Activated CD8-positive, alpha-beta memory T cell treated with anti-CD3 and anti-CD28 coated beads for 36 hours (primary cell): Measurements from ENCODE around the gene C1orf174. TPM values are rescaled to one million over a fixed set of nuclear protein-coding genes. Genes with fewer than 3 reads are reported as not detected.
"Not testable (repeated sequence)": the region's sequence is repeated elsewhere in the genome, so short reads cannot be mapped to it uniquely, and the experiment has no call there.

Experiments used
- CTCF ChIA-PET: fragments of 350-600 bp; sonication (Branson Sonifier 250); formaldehyde crosslinking; loops from one replicate; lab custom pipeline; 2021; ENCODE audit warnings: antibody characterized with exemption; lab: Charles Lee
- POLR2A ChIA-PET: fragments of 350-600 bp; sonication (Branson Sonifier 250); formaldehyde crosslinking; loops from one replicate; lab custom pipeline; 2021; ENCODE audit warnings: antibody characterized with exemption; lab: Charles Lee
- total RNA-seq, 2 experiments: library from RNA; stranded (reverse); gene quantifications; one replicate each; pipeline ENCODE4 v1.2.3, GENCODE V29; 2021

Gene C1orf174
- total RNA-seq, 2 experiments from 2014 or later = 51.8 to 52.2 TPM

DNA sequence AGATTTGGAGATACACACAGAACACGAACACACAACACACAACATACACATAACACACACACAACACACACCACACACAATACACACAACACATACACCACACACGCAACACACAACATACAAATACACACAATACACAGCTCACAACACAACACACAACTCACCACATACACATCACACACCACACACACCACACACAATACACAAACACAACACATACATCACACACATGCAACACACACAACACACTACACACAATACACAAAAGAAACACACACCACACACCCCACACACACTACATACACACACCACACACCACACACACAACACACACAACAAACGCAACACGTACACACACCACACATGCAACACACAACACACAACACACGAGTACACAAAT is 29.1 kb upstream of the C1orf174 start:
- ChIA-PET POLR2A (no interaction called here), CTCF (no interaction called here)

DNA sequence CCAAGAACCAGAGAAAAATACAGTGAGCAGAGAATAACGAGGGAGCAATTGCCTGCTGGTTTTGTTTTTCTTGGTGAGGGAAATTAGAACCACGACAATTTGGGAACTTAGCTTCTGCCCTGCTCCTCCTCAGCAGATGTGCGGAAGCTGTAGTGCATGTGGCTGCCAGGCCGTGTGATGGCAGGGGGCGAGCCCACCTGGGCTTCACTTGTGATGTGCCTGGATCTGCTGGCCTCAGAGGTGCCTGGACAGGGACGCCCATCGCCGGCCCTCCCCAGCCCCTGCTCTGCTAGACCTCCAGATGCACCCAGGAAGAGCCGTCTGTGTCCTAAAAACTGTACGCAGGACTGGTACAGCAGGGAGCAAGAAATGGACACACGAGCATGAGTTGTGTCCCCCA is 28.5 kb upstream of the C1orf174 start:
- ChIA-PET POLR2A (no interaction called here), CTCF (no interaction called here)

DNA sequence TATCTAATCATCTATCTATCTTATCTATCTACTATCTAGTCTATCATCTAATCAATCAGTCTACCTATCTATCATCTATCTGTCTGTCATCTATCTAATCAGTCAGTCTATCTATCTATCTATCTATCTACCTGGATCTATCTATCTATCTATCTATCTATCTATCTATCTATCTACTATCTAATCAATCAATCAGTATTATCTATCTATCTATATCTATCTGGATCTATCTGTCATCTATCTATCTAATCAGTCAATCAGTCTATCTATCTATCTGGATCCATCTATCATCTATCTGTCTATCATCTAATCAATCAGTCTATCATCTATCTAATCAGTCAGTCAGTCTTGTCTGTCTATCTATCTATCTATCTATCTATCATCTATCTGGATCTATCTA is 26.9 kb upstream of the C1orf174 start:
- ChIA-PET POLR2A (no interaction called here), CTCF (no interaction called here)

DNA sequence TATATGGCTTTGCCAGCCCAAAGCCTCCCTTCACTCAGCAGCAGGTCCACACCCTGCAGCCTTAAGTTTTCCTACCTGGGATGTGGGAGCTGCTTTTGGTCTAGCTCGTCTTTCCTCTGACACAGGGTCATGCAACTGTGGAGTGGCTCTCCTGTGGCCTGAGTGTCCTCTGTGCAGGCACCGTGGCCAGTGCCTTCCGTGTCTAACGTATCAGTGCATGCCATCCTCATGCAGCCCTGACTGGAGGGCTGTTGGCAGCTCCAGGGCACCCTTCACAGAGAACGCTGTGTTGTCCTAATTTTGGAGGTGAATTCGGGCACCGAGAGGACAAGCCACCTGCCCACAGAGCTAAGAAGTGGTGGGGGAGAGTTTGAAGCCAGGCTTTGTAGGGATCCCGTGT is 25.7 kb upstream of the C1orf174 start:
- POLR2A ChIA-PET = no interaction called here
- CTCF ChIA-PET = no interaction called here

DNA sequence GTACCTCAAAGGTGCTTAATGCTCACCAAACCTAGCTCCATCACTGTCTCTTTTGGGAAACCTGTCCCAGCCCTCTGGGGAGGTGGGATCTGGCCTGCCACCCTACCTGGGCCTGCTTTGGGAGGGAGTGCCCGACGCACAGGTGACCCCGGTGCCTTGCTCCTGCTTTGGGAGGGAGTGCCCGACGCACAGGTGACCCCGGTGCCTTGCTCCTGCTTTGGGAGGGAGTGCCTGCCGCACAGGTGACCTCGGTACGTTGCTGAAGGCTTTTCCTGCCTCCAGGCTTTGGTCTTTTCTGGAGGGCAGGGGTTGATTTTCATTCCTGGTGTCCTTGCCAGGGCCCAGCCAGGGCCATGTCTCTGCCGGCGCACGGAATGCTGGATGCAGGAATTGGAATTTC is 25.2 kb upstream of the C1orf174 start:
- POLR2A ChIA-PET = no interaction called here
- CTCF ChIA-PET = no interaction called here

DNA sequence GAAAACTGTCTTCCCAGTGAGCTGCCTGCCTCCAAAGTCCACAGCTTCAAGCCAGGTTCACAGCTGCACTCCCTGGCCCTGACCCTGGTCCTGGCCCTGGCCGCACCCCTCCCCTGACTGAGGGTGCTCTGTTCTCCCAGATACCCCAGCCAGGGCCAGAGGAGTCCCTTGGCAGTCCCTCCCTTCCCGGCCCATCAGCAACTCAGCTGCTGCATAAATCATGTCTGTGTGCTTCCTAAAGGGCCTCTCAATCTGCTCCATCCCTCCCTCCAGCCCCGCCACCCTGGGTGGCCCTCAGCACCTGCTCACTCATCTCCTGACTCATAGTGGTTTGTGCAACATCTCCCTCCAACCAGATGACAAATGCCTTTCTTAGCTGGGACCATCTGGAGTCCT is 24.8 kb upstream of the C1orf174 start:
- ChIA-PET POLR2A (no interaction called here), CTCF (no interaction called here)

DNA sequence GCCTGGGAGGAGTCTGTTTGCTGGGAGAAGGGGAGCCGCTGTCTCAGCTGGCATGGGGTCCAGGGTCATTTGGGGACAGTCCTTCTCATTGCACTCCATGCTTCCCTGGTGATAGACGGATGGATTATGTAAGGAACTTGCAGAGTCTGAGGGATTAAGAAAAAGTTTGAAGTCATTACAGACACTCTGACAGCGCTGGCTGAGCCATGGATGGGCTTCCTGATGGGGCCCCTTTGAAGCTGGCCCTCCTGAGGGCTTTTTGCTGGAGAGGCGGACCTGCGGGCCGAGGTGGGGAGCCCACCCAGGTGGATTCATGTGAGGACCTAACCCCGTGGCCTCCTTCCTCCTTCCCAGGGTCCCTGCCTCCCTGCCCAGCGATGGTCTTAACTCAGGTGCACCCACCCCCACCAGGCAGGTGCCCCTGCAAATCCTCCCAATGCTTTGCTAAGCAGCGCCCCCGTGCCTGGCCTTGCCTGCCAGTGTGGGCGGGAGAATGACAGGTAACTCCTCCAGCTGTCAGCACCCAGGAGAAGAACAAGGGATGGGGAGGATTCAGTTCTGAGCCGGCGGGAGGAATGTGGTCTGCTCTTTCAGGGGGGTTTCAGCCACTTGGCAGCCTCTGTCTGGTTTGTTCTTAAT is 24.2 kb upstream of the C1orf174 start:
- ChIA-PET POLR2A (no interaction called here), CTCF (no interaction called here)

DNA sequence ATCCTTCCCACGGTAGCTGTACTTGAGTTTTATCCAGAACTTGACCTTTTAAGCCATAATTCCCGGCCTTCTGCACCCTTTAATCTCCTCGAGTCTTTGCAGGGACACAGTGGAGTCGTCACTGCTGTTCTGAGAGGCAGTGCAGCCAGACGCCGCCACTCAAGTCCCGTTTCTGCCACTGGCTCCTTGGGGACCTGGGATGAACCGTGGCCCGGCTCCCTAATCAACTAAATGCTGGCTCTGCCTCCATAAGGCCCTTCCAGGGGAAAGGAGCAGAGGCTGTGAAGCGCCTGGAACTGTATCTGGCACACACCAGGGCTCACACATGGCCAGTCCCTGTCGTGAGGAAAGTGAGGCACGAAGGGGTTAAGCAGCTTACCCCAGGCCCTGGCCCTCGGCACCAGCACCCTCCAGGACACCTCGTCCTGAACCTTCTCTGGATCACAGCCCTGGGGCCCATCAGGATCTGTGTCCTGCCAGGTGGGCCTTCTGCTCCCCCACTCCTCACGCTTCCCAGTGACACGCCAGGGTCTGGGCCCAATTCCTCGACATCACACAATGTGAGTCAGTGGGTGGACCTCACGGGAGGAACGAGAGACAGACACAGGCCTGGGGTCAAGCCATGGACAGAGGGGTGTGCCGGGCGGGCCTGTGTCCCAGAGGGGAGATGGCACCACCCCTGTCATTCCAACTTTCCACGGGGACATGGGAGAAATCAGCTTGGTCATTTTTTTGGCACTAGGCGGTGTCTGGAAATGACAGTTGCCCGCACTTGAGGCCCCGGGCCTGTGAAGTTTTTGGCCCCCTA is 23.5 kb upstream of the C1orf174 start:
- POLR2A ChIA-PET = no interaction called here
- CTCF ChIA-PET = no interaction called here

DNA sequence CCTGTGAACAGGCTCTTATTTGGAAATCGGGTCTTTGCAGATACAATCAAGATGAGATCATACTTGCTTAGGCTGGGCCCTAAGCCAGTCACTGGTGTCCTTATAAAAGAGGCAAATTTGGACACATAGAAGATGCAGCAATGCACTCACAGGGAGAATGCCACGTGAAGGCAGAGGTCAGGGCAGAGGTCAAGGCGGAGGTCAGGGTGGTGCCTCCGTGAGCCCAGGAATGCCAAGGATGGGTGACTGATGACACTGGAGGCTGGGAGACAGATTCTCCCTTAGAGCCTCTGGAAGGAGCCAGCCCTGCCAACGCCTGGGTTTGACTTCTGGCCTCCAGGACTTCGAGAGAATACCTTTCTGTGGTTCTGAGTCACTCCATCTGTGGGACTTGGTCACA is 22.8 kb upstream of the C1orf174 start:
- ChIA-PET POLR2A (no interaction called here), CTCF (no interaction called here)

DNA sequence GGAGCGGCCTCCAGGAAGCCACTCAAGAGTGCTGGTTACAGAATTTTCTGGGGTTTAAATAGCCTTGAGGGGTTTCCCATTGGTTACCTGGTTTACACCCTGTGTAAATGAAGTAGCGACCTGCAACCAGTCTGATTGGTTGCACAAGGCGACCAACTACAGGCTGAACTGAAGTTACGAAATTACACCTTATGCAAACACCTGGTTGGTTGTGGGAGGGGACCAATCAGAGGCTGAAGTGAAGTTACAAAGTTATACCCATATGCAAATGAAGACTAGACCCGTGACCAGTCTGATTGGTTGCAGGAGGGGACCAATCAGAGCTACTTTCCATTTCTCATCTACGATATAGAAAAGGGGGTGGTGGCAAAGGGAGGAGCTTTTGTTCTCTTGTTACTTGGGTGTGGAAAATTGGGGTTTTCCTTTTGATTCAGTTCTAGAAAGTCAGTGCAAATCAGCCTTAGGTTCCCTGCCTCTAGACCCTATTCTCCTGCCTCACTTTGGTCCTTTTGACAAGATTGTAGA is 22.2 kb upstream of the C1orf174 start:
- POLR2A ChIA-PET = no interaction called here
- CTCF ChIA-PET = no interaction called here

DNA sequence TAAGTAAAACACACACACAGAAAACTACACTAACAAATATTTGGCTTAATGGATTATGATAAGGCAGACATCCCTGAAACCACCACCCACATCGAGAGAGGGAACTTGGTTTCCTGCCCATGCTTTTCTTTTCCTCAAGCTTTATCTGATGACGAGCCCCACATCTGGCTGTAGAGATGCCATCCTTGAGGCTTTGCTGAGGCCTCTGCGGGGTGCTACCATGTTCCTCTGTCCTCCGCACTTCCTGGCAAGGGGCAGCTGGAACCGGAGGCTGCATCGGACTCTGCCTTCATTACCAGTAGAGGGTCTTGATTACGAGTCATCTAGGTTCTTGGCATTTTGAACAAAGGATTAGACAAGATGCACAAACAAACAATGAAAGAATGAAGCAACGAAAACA is 21.7 kb upstream of the C1orf174 start:
- POLR2A ChIA-PET = no interaction called here

DNA sequence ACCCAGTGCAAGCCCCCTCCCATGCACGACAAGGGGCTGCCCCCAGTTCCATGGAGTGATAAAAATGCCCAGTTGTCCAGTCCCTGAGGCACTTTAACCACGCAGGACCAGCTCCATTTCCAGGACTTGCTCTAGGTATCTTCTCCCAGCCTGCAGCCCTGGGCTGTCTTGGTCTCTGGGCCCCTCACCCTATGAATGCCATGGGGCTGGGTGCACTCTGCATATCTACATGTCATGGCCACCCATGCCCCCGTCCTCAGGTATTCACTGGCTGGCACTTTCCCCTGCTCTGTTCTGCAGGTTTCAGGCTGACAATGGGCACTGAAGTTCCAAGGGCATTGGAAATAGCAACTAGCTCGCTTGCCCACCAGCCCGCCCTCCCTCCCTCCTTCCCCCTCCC is 19.6 kb upstream of the C1orf174 start:
- ChIA-PET CTCF (no interaction called here), POLR2A (no interaction called here)

More for the DNA sequence above, 21.7 kb upstream of the C1orf174 start:
- CTCF ChIA-PET = no interaction called here

DNA sequence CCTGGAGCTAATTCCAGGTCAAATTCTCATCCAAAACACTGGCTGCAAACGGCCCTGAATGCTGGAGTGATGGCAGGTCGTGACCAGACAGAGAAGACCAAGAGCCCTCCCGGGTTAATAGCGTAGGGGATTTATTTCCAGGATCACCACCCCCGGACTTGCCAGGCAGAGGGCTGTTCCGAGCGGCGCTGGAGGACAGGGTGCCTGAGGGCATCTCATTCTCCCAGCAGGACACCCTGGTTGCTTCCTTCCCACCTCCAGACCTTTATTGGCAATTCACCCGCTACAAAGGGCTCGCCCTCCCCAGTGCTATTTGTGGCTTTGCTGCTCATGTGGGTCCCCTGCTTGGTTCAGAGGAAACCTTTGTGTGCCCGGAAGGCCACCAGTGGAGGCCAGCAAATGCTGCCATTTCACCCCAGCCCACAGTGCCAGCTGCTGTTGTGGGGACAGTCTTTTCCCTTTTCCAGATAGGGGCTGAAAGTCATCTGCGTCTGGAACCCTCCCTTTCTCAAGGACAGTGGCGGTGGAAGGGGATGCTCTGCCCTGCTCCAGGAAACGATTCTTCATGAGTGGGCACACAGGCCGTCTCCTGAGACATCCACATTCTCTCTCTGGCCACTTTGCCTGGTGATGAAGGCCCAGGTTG is 19.0 kb upstream of the C1orf174 start:
- CTCF ChIA-PET = no interaction called here
- POLR2A ChIA-PET = no interaction called here

DNA sequence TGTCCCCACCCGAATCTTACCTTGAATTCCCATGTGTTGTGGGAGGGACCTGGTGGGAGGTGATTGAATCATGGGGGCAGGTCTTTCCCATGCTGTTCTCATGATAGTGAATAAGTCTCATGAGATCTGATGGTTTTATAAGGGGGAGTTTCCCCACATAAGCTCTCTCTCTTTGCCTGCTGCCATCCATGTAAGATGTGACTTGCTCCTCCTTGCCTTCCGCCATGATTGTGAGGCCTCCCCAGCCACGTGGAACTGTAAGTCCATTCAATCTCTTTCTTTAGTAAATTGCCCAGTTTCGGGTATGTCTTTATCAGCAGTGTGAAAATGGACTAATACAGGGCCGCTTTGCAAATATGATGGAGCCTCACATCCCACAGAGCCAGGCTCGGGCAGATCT is 18.3 kb upstream of the C1orf174 start:
- CTCF ChIA-PET, POLR2A ChIA-PET: not testable (repeated sequence)

DNA sequence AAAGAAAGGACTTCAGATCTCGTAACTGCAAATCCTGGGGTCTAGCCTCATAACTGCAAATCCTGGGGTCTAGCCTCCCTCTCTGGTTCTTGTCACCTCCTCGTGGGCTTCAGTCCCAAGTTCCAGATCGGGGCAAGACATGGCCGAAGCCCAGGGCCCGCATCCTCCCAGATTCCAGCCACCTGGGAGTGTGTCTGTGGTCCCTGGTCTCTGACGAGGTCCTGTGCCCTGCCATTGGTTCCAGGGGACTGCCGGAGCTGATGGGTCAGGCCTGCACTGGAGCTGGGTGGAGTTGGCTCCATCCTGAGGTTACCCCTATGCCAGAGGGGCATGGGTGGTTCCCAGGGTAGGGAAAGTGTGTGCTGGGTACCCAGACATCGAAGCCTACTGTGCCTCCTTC is 17.7 kb upstream of the C1orf174 start:
- ChIA-PET POLR2A (no interaction called here), CTCF (no interaction called here)

DNA sequence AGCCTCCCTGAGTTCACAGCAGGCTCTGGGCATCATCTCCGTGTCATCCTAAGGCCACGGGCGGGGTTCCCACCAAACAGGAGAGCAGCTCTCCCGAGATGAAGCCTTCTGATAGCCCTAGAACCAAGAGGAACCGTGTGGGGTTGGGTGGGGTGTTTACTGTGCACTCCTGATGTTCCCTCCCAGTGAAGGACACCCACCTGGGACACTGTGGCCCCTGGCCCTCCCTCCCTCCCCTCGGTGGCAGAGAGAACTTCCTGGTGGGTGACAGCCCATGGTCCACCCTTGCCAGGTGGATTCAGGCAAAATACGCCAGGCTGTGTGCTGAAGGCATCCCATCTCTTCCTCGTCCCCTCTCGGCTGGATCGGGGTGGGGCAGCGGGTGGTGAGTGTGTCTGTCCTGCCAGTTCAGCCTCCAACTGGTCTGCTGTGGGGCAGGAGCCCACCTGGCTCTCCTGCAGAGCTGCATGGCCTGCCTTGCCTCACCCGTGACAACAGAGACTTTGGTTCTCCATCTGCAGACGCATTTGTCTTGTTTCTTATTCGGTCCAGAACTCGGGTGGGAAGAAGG is 15.6 kb upstream of the C1orf174 start:
- CTCF ChIA-PET = no interaction called here
- POLR2A ChIA-PET = no interaction called here

DNA sequence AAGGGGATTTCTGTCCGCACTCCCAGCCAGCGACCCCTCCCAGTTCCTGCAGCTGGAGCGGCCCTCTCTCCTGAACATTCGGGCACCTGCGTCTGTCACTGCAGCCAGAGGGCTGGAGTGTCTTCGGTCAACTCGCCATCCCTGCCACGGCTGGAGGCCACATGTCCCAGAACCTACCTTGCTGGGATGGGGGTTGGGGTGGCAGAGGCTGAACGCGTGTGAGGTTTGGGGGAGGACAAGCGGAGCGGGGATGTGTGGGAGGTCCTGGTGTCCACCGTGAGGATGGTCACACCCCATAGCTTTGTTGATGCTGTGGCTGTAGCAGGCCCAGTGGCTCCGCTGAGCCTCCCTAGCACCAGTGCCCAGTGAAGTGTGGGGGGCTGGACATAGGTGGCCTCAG is 14.8 kb upstream of the C1orf174 start:
- ChIA-PET POLR2A (no interaction called here), CTCF (no interaction called here)

DNA sequence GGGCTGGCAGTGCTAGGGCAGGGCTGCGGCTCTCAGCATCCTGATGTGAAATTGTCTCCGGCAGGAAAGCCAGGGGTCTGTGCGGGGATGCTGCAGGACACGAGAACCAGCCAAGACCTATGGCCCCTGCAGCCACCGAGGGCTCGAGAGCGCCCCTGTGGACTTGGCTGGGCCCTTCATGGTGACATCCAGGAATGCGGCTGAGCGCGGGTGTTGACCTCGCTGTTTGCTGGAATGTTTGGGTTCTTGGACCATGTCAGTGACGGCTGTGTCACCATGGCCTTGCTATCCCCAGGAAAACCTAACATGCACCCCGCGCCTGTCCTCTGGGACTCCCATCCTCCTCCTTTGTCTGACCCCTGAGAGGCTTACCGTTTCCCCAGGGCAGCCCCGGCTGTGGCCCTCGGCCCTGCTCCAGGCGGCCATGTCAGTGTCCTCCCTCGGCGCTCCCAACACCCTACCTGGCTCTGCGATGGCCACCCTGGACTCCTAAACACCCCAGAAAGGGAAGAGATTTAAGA is 14.3 kb upstream of the C1orf174 start:
- ChIA-PET CTCF (no interaction called here), POLR2A (no interaction called here)

DNA sequence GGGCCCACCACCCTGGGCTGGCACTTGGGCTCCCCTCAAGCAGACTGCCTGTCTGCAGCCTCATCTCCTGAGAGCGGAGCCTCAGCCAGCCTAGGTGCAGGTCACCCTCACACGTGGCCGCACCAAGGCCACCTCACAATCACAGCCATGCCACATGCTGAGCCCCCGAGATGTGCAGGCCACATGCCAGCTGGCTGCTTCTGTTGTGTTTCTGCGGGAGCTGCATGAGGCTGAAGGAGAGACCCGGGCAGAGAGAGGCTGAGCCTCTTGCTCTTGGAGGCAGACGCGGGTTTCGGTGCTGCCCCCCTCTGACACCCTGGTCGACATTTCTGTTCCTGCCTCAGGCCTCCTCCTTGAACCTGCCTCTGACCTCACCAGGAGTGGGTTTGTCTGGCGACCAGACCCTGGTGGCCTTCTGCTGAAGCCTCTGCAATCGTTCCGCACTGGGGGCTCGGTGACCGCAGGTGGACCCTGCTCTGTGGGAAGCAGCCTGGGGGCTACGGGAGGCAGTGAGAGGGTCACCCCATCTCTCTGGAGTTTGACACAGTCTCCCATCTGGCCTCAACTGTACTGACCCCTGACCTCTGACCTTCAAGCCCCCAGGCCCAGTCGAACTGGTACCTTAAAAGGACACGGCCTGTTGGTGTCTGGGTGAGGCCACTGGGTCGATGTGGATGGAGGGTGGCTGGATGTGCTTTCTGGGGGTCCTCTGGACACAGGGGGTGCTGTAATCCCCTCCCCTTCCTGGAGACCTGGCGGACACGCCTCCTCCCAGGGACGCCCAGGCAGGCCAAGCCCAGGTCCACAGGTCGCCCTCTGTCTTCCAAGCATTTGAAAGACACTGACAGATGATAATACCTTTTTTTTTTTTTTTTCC is 13.0 kb upstream of the C1orf174 start:
- POLR2A ChIA-PET = no interaction called here
- CTCF ChIA-PET = interaction anchor here (1.8 kb wide), 1 partner anchor 10 kb away, joined by 5 read pairs; no protein-coding TSS in a partner anchor
